ENCODE measurements around the gene TTC34. TPM values are rescaled to one million over a fixed set of nuclear protein-coding genes. Genes with fewer than 3 reads are reported as not detected.

Gene TTC34
- total and polyA plus RNA-seq, 5 donors from 2014 or later, result 0.05 to 1.1 (median 0.13) TPM

DNA sequence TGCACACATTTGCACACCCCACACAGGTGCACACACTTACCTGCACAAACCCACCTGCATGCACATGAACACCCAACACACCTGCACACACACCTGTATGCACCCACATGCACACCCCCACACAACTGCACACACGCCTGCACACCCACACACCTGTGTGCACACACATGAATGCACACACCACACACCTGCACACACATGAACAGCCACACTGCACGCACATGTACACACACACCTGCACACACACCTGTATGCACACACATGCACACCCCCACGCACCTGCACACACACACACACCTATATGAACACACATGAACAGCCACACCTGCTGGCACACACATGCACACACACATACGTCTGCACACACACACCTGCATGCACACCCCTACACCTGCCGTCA lies 17.9 kb upstream of the TTC34 start:
- no peak overlapping the region for H3K4me3 ChIP-seq (ENCODE audit: low read depth, low read length)
- H3K9me3 Mint-ChIP-seq, result no peaks in the 10 kb centered on the region
- no peak overlapping the region for H3K27ac ChIP-seq (ENCODE audit: insufficient read depth, low read length, poor library complexity, severe bottlenecking)
- H3K27ac Mint-ChIP-seq, result no peak overlapping the region
- H3K36me3 Mint-ChIP-seq, result no peaks in the 10 kb centered on the region
- H3K4me1 Mint-ChIP-seq, result peaks cover 0 to 2% (median 0%) of the 10 kb centered on the region in 4 donors
- no peak for DNase-seq
- no peaks in the 10 kb centered on the region for H3K4me1 ChIP-seq (ENCODE audit: control insufficient read depth, insufficient read depth, low read length, poor library complexity, severe bottlenecking)
- no peaks in the 10 kb centered on the region for H3K27me3 ChIP-seq (ENCODE audit: control insufficient read depth, insufficient read depth, low read length)
- H3K27me3 Mint-ChIP-seq, result peaks cover 5% of the 10 kb centered on the region
- no peaks in the 10 kb centered on the region for H3K9me3 ChIP-seq (ENCODE audit: control insufficient read depth in 2 of 2, low read length in 2 of 2)
- no peaks in the 10 kb centered on the region for H3K36me3 ChIP-seq (ENCODE audit: control insufficient read depth, insufficient read depth, low read length)
- ATAC-seq (ENCODE audit: low read depth in 2 of 2), result no peak
- no peak overlapping the region for H3K4me3 Mint-ChIP-seq

DNA sequence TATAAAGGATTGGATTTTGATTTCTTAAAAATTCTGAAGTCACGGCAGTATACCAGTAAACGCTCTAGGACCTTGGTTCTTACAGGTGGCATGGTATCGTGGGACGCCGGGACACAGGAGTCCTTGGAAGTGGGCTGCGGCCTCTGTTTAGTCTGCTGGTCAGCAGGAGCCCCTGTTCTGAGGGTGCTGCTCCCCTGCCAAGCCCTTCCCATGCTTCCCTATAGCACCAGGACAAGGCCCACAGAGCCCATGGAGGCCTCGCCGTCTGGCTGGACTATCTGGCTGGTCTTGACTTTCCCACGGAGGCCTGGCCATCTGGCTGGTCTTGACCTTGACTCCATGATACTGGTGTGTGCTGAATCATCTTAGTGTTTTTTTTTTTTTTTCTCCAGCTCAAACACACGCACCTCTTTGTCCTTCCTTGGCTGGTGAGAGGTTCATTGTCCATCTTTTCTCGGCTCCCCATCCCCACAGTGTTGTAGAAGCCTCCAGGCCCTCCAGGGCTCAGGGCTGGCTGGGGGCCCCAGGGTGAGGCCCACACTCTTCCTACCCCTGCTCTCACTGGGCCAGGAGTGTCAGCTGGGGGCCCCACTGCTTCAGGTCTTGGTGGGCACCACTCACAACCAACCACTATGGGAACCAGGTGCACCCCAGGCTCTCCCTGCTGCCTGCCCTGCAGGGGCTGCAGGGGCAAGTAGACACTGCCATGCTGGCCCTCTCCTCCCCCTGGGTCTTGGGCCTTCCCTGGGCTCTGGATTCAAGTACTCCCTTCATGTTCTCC lies 16.5 kb upstream of the TTC34 start:
- Mint-ChIP-seq H3K4me3 (no peak overlapping the region), H3K27me3 (no peaks in the 10 kb centered on the region)
- no peak for DNase-seq

DNA sequence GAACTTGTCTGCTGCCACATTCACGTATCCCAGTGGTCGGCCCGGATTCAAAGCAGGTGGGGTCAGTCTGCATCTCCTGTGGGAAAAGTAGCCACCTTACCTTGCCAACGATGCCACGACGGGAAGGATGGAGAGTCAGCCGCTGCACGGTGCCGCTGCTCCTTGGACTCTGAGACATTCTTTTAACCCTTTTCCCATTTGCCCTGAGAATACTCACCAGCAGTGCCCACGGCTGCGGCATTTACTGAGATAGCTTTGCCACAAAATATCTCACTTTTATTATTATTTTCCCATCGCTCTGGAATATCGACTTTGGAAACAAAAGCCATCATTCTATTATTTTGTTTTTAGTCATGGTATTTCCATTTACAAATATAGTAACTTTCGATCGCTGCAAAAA lies 15.3 kb upstream of the TTC34 start:
- Mint-ChIP-seq H3K27ac (no peak overlapping the region), H3K27me3 (no peaks in the 10 kb centered on the region), H3K4me1 (peaks cover 0 to 2% (median 0%) of the 10 kb centered on the region in 4 donors), H3K4me3 (no peak overlapping the region), H3K9me3 (peaks cover 0 to 1% (median 0%) of the 10 kb centered on the region in 7 donors), H3K36me3 (no peaks in the 10 kb centered on the region)
- Histone ChIP-seq H3K27me3 (ENCODE audit: control insufficient read depth, insufficient read depth, low read length) (no peaks in the 10 kb centered on the region), H3K9me3 (ENCODE audit: control insufficient read depth in 2 of 2, low read length in 2 of 2) (no peaks in the 10 kb centered on the region), H3K4me3 (ENCODE audit: low read depth, low read length) (no peak overlapping the region), H3K27ac (ENCODE audit: insufficient read depth, low read length, poor library complexity, severe bottlenecking) (no peak overlapping the region), H3K36me3 (ENCODE audit: control insufficient read depth, insufficient read depth, low read length) (no peaks in the 10 kb centered on the region), H3K4me1 (ENCODE audit: control insufficient read depth, insufficient read depth, low read length, poor library complexity, severe bottlenecking) (no peaks in the 10 kb centered on the region)
- ATAC-seq (ENCODE audit: low read depth in 2 of 2) (no peak), DNase-seq (no peak)

More for the DNA sequence above, 16.5 kb upstream of the TTC34 start:
- Histone ChIP-seq H3K9me3 (ENCODE audit: control insufficient read depth in 2 of 2, low read length in 2 of 2) (no peaks in the 10 kb centered on the region), H3K4me1 (ENCODE audit: control insufficient read depth, insufficient read depth, low read length, poor library complexity, severe bottlenecking) (no peaks in the 10 kb centered on the region), H3K36me3 (ENCODE audit: control insufficient read depth, insufficient read depth, low read length) (no peaks in the 10 kb centered on the region), H3K27me3 (ENCODE audit: control insufficient read depth, insufficient read depth, low read length) (no peaks in the 10 kb centered on the region), H3K4me3 (ENCODE audit: low read depth, low read length) (no peak overlapping the region), H3K27ac (ENCODE audit: insufficient read depth, low read length, poor library complexity, severe bottlenecking) (no peak overlapping the region)
- H3K36me3 Mint-ChIP-seq, result no peaks in the 10 kb centered on the region
- ATAC-seq (ENCODE audit: low read depth in 2 of 2), result no peak
- H3K4me1 Mint-ChIP-seq, result peaks cover 0 to 2% (median 0%) of the 10 kb centered on the region in 4 donors
- peaks cover 0 to 1% (median 0%) of the 10 kb centered on the region in 7 donors for H3K9me3 Mint-ChIP-seq
- H3K27ac Mint-ChIP-seq, result peak overlapping the region in 1 of 3 donors; percentile 12

DNA sequence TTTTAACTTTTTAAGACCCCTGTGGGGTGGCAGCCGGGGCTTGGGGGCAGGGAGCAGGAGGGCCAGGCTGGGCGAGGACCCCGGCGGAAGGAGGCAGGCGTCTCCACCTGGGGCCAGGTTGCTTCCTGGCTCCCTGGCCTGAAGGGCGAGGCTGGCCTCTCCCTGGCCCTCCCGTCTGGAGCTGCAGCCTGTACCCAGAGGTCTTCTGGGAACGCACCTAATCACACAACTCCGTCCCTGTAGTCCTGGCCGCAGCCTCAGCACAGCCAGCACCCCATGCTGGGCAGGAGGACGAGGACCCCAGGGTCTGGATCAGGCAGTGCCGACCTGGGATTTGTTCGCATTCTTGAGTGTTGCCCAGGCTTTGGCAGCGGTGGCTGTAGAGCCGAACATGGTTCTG lies 14.1 kb upstream of the TTC34 start:
- no peak overlapping the region for H3K27ac Mint-ChIP-seq
- Histone ChIP-seq H3K9me3 (ENCODE audit: control insufficient read depth in 2 of 2, low read length in 2 of 2) (no peaks in the 10 kb centered on the region), H3K4me1 (ENCODE audit: control insufficient read depth, insufficient read depth, low read length, poor library complexity, severe bottlenecking) (no peaks in the 10 kb centered on the region), H3K27me3 (ENCODE audit: control insufficient read depth, insufficient read depth, low read length) (no peaks in the 10 kb centered on the region), H3K27ac (ENCODE audit: insufficient read depth, low read length, poor library complexity, severe bottlenecking) (no peak overlapping the region), H3K4me3 (ENCODE audit: low read depth, low read length) (no peak overlapping the region), H3K36me3 (ENCODE audit: control insufficient read depth, insufficient read depth, low read length) (no peaks in the 10 kb centered on the region)
- ATAC-seq (ENCODE audit: low read depth in 2 of 2) (no peak), DNase-seq (no peak)
- peaks cover 0 to 1% (median 0%) of the 10 kb centered on the region in 7 donors for H3K9me3 Mint-ChIP-seq
- no peaks in the 10 kb centered on the region for H3K27me3 Mint-ChIP-seq
- no peaks in the 10 kb centered on the region for H3K4me1 Mint-ChIP-seq
- no peaks in the 10 kb centered on the region for H3K36me3 Mint-ChIP-seq
- H3K4me3 Mint-ChIP-seq, result no peak overlapping the region

DNA sequence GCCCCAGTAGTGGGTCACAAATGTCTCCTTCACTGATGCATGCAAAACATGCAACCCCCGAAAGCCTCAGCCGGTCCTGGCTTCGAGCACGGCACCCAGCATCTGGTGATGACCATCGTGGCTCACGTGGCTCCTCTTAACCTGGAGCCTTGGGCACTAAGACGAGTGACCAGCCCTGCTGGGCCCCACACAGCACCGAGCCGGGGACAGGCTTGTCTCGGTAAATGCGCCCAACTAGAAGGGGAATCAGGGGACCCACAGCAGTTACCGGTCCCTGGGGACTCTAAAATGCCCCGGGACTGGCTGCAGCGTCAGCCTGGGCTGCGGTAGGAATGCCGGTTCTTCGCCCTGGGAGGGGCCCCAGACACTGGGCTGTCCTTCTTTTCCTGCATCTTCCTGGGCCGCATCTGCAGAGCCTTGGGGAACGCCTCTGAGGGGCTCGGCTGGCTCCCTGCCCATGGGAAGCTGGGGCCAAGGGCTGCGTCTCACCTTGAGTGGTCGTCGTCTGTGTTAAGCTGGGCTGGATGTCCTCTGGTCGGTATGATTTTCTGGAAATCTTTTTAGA lies 13.1 kb upstream of the TTC34 start:
- Histone ChIP-seq H3K27ac (ENCODE audit: insufficient read depth, low read length, poor library complexity, severe bottlenecking) (no peak overlapping the region), H3K4me3 (ENCODE audit: low read depth, low read length) (no peak overlapping the region), H3K9me3 (ENCODE audit: control insufficient read depth in 2 of 2, low read length in 2 of 2) (no peaks in the 10 kb centered on the region), H3K4me1 (ENCODE audit: control insufficient read depth, insufficient read depth, low read length, poor library complexity, severe bottlenecking) (no peaks in the 10 kb centered on the region), H3K36me3 (ENCODE audit: control insufficient read depth, insufficient read depth, low read length) (no peaks in the 10 kb centered on the region), H3K27me3 (ENCODE audit: control insufficient read depth, insufficient read depth, low read length) (no peaks in the 10 kb centered on the region)
- H3K27ac Mint-ChIP-seq, result no peak overlapping the region
- H3K4me3 Mint-ChIP-seq, result peak overlapping the region in 1 of 4 donors; percentile 63
- no peaks in the 10 kb centered on the region for H3K36me3 Mint-ChIP-seq
- H3K27me3 Mint-ChIP-seq, result no peaks in the 10 kb centered on the region
- peaks cover 0 to 1% (median 0%) of the 10 kb centered on the region in 7 donors for H3K9me3 Mint-ChIP-seq
- H3K4me1 Mint-ChIP-seq, result no peaks in the 10 kb centered on the region
- DNase-seq, result no peak
- ATAC-seq (ENCODE audit: low read depth in 2 of 2), result no peak

DNA sequence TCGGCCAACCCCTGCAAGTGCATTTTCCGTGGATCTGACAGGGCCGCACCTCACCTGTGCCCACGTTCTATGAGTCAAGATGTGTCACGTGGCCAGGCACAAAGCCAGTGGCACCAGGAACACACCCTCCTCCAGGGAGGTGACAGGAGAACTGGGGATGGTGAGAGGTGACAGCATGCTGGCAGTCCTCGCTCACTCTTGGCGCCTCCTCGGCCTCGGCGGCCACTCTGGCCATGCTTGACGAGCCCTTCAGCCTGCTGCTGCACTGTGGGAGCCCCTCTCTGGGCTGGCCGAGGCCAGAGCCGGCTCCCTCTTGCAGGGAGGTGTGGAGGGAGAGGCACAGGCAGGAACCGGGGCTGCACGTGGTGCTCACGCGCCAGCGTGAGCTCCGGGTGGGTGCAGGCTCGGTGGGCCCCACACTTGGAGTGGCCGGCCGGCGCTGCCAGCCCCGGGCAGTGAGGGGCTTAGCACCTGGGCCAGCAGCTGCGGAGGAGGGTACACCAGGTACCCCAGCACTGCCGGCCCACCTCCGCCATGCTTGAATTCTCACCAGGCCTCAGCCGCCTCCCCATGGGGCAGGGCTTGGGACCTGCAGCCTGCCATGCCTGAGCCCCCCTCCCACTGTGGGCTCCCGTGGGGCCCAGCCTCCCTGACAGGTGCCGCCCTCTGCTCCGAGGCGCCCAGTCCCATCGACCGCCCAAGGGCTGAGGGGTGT lies 11.6 kb upstream of the TTC34 start:
- H3K27me3 Mint-ChIP-seq, result no peaks in the 10 kb centered on the region
- Histone ChIP-seq H3K4me1 (ENCODE audit: control insufficient read depth, insufficient read depth, low read length, poor library complexity, severe bottlenecking) (no peaks in the 10 kb centered on the region), H3K27ac (ENCODE audit: insufficient read depth, low read length, poor library complexity, severe bottlenecking) (no peak overlapping the region), H3K36me3 (ENCODE audit: control insufficient read depth, insufficient read depth, low read length) (no peaks in the 10 kb centered on the region), H3K9me3 (ENCODE audit: control insufficient read depth in 2 of 2, low read length in 2 of 2) (no peaks in the 10 kb centered on the region), H3K4me3 (ENCODE audit: low read depth, low read length) (no peak overlapping the region), H3K27me3 (ENCODE audit: control insufficient read depth, insufficient read depth, low read length) (no peaks in the 10 kb centered on the region)
- H3K4me3 Mint-ChIP-seq, result no peak overlapping the region
- H3K9me3 Mint-ChIP-seq, result peaks cover 0 to 1% (median 0%) of the 10 kb centered on the region in 7 donors
- H3K27ac Mint-ChIP-seq, result no peak overlapping the region
- H3K36me3 Mint-ChIP-seq, result no peaks in the 10 kb centered on the region
- ATAC-seq (ENCODE audit: low read depth in 2 of 2) (no peak), DNase-seq (no peak)
- no peaks in the 10 kb centered on the region for H3K4me1 Mint-ChIP-seq

DNA sequence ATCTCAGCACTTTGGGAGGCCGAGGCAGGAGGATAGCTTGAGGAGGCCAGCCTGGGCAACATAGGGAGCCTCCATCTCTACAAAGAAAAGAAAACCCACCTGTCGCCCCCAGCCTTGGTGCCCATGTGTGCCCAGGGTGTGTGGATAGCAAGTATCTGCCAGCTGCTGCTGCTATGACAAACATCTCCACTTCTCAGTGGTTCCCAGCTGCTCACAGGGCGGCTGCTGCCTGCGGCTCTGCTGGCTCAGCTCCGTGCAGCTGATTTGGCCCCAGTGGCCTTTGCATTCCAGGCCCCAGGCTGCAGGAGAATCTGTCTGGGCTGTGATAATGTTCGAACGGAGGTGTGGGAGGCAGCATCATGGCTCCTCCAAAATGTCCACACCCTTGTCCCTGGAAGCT lies 10.6 kb upstream of the TTC34 start:
- H3K27me3 ChIP-seq (ENCODE audit: control insufficient read depth, insufficient read depth, low read length), result no peaks in the 10 kb centered on the region
- no peak overlapping the region for H3K27ac ChIP-seq (ENCODE audit: insufficient read depth, low read length, poor library complexity, severe bottlenecking)
- Mint-ChIP-seq H3K4me3 (no peak overlapping the region), H3K9me3 (peaks cover 0 to 1% (median 0%) of the 10 kb centered on the region in 7 donors), H3K27ac (no peak overlapping the region), H3K27me3 (no peaks in the 10 kb centered on the region), H3K4me1 (no peaks in the 10 kb centered on the region), H3K36me3 (no peaks in the 10 kb centered on the region)
- ATAC-seq (ENCODE audit: low read depth in 2 of 2) (no peak), DNase-seq (no peak)
- no peaks in the 10 kb centered on the region for H3K9me3 ChIP-seq (ENCODE audit: control insufficient read depth in 2 of 2, low read length in 2 of 2)
- no peak overlapping the region for H3K4me3 ChIP-seq (ENCODE audit: low read depth, low read length)
- H3K36me3 ChIP-seq (ENCODE audit: control insufficient read depth, insufficient read depth, low read length), result no peaks in the 10 kb centered on the region
- H3K4me1 ChIP-seq (ENCODE audit: control insufficient read depth, insufficient read depth, low read length, poor library complexity, severe bottlenecking), result no peaks in the 10 kb centered on the region

Measured in CD4-positive, CD25-positive, alpha-beta regulatory T cell (primary cell).